Endothelial cell of hepatic sinusoid (primary cell): ENCODE results near the gene CACNA1C.
"Not testable (repeated sequence)": the region's sequence is repeated elsewhere in the genome, so short reads cannot be mapped to it uniquely, and the experiment has no call there.

ENCODE experiments used
- in situ Hi-C: cut with HindIII; loops from 2 replicates; pipeline ENCODE4 v1.10.0; 2017; ENCODE audit warnings: low sequenced_read_pairs

The CACNA1C gene

GRCh38 chr12:2074792-2075191 lies 22.0 kb downstream of the CACNA1C start:
- in situ Hi-C loops = no loop called here

GRCh38 chr12:2075508-2076195 lies 22.9 kb downstream of the CACNA1C start:
- in situ Hi-C loops = no loop called here

- in situ Hi-C loops = no loop called here
Observed at GRCh38 chr12:2076196-2076570, 23.4 kb downstream of the CACNA1C start.

GRCh38 chr12:2076728-2077127 lies 23.9 kb downstream of the CACNA1C start:
- in situ Hi-C loops = no loop called here

- in situ Hi-C loops = no loop called here
Observed at GRCh38 chr12:2080604-2081003, 27.8 kb downstream of the CACNA1C start.

DNA sequence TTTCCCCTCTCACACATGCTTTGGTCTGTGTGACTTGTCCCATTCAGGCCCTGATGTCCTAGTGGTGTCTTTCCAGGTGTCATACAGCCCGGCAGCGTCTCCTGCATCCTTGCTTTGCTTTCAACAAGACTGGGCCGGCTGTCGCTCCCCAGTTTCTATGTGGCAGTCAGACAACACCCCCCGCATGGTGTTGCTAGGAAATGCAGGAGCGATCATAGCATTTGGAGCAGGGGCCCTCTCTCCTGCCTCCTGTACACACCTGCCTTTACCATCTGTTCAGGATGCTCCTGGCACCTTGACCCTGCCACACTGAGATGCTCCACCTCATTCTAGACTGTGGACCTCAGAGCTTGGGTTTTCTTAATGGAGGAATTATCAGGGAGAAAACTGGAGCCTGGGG lies 29.5 kb downstream of the CACNA1C start:
- in situ Hi-C loops = no loop called here

- in situ Hi-C loops = no loop called here
Observed at GRCh38 chr12:2083008-2083407, 30.2 kb downstream of the CACNA1C start.

GRCh38 chr12:2083561-2083960 lies 30.8 kb downstream of the CACNA1C start:
- in situ Hi-C loops = no loop called here

- in situ Hi-C loops = no loop called here
Observed at GRCh38 chr12:2084553-2085296, 31.9 kb downstream of the CACNA1C start.

DNA sequence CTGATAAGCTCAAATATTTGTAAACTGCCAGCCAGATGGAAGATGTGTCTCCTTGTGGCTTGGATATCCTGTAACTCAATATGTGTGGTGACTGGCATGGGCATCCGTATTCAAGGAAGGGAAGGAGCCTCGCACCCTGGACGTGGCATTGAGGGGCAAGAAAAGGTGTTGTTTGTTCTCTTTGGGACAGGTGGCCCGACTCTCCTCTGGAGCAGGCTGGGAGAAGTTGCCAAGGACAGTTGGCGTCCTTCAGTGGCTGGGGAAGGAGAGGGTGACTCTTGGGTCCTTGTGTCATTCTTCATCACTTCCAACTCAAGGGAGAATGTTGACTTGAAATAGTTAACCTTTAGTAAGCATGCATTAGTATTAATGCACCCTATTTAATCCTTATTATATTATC lies 39.6 kb downstream of the CACNA1C start:
- in situ Hi-C loops = no loop called here

DNA sequence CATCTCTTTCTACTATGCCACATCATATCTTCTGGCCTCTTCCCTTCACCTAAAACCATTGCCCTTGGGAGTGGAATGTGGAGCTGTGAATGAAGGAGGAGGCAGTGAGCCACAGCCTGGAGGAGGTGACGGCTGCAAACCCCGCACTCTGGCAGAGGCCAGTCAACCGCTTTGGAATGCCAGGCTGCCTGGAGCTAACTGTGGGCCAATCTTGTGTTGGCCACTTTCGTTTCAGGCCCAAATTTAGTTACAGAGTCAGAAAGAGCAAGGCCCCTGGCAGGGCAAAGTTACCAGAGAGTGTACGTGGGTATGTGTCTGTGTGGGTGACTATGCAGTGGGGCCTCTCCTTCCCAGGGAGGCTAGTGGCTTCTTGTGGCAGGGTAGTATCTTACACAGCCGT lies 40.1 kb downstream of the CACNA1C start:
- in situ Hi-C loops = no loop called here

DNA sequence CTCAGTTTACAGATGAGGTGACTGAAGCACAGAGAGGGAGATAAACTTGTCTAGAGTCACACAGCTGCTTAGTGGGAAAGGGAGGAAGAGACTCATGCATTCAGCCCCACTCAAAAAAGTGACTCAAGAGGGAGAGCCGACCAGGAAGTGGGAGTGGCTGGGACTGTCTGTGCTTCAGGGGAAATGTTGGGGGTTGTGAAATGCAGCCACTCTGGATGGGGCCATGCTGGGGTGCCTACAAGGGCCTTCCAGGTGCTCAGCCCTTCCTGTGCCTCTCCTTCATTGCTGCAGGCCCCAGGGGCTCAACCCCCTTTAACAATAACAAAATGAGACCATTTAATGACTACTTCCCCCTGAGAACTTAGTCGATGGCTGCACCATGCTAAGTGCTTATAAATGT lies 41.8 kb downstream of the CACNA1C start:
- in situ Hi-C loops = no loop called here

GRCh38 chr12:2095878-2096277 lies 43.1 kb downstream of the CACNA1C start:
- in situ Hi-C loops = no loop called here

DNA sequence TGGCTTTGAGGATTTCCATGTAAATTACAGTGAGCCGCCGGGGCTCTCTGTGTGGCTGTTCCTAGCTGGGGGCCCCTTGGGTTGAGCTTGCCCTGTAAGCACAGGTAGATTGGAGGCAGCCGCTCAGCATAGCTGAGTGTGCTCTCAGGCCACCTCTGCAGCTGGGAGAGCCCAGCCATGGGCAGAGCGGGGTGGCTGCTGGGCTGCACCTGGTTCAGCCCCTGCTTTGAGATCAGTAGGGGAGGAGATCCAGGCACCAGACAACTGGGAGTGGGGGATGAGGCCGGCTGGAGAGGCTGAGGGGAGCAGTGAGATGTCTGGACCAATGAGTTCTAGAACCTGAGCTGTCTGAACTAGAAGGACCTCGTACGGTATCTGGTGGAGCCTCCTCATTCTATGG lies 44.8 kb downstream of the CACNA1C start:
- in situ Hi-C loops = no loop called here

DNA sequence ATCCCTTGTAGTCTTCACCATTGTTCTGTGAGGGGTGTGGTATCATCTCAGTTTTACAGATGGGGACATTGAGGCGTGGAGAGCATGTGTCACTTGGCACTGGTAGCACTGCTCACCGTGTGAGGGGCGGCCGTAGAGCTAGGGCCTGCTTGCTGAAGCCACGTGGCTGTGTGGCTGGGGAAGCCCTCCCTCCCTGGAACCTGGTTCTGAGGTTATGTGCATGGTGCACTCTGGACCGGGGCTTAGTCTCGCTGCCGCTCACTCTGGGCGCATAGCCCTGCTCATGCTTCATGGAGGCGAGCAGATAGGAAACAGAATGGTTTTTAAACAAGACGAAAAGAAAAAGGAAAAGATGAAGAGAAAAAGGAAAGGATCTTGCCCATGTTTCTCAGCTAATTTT lies 46.1 kb downstream of the CACNA1C start:
- in situ Hi-C loops = no loop called here

DNA sequence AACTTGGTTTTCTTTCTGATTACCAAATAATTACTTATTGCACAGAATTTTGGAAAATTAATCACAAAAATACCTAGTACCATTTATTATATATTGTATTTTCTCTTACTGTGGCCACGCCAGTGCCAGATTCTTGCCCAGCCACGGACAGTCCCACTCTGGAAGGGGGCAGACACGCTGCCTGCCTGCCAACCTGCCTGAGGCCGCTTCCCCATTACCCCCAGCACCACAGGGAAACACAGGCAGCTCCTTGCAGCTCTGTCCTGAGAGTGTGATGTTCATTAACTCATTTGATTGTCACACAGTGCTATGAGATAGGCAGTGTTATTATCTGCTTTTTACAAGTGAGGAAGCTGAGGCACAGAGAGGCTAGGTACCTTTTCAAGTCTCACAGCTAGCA lies 46.8 kb downstream of the CACNA1C start:
- in situ Hi-C loops = no loop called here

GRCh38 chr12:2101359-2101758 lies 48.6 kb downstream of the CACNA1C start:
- in situ Hi-C loops = no loop called here

GRCh38 chr12:2101771-2102170 lies 49.0 kb downstream of the CACNA1C start:
- in situ Hi-C loops = no loop called here

GRCh38 chr12:2102736-2103135 lies 49.9 kb downstream of the CACNA1C start:
- in situ Hi-C loops = not testable (repeated sequence)

DNA sequence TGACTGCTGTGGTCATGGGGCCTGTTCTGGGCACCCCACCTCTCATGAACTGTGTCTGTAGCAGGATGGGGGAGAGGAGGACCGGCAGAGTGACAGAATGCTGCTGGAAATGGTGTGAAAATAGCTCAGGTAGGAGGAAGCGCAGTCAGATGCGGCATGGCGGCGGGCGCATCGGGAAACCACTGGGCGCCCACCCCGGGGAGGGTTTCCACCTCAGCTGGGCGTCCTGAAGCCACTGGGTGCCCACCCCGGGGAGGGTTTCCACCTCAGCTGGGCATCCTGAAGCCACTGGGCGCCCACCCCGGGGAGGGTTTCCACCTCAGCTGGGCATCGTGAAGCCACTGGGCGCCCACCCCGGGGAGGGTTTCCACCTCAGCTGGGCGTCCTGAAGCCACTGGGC lies 52.6 kb downstream of the CACNA1C start:
- in situ Hi-C loops = not testable (repeated sequence)

GRCh38 chr12:2108166-2108565 lies 55.4 kb downstream of the CACNA1C start:
- in situ Hi-C loops = no loop called here

DNA sequence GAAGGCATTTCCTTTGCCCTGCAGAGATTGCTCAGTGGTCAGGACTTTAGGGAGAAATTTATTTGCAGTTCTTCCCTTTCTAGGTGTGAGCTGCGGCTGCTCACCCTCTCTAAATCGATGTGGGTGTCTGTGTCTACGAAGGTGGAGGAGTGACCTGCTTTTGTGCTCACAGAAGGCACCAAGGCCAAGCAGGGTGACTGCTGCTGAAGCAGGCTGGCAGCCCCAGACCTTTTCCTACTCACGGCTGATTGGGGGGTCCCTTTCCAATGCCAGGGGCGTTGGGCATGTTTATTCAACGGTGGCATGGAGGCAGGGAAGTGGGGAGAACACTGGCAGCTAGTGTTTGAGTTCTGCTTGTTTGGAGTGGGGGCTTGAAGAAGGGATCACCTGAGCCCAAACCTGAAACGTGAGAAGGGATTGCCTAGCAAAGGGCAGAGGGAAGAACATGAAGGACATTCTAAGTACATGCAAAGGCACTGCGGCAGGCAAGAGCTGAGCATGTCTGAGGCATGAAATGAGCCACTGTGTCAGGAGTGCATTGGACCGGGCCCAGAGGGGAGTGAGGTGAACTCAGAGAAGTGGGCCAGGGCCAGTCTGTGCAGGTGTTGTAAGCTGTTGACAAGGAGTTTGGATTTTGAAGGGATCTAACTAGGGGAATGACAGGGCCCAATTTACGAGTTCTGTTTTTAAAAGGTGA lies 56.3 kb downstream of the CACNA1C start:
- in situ Hi-C loops = no loop called here
